ENCODE measurements around the gene CAMK1D. TPM values are rescaled to one million over a fixed set of nuclear protein-coding genes. Genes with fewer than 3 reads are reported as not detected.
"Not testable (repeated sequence)": the region's sequence is repeated elsewhere in the genome, so short reads cannot be mapped to it uniquely, and the experiment has no call there.

The CAMK1D gene
- total RNA-seq, 1 donor from 2014 or later = 0.64 TPM

GRCh38 chr10:12427276-12427675 is 77.9 kb downstream of the CAMK1D start:
- DNase-seq (ENCODE audit: low read depth in 2 of 2) = no peak

DNA sequence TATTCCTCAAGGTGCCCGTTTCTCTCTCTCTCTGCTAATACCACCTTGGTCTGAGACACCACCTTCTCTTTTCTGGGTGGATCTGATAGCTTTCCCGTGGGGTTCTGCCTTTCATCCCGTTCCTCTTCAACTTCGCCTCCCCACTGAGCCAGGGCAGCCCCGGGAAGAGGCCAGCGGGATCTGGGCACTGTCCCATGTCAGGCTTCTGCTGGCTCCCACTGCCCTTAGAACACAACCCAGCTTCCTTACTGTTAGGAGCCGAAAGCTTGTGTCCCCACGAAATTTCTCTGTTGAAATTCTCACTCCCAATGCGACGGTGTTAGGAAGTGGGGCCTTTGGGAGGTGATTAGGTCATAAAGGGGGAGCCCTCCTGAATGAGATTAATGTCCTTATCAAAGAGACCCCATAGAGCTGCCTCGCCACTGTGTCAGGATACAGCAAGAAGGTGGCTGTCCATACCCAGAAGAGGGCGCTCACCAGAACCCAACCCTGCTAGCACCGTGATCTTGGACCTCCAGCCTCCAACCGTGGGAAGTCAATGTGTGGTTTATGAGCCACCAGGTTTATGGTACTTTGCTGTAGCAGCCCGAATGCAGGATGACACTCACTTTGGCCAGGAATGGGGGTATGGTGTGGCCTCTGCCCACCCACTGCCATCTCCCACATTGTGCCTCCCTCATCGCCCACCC is 79.2 kb downstream of the CAMK1D start:
- no peak for DNase-seq (ENCODE audit: low read depth in 2 of 2)

GRCh38 chr10:12430406-12430982 is 81.1 kb downstream of the CAMK1D start:
- no peak for DNase-seq (ENCODE audit: low read depth in 2 of 2)

DNA sequence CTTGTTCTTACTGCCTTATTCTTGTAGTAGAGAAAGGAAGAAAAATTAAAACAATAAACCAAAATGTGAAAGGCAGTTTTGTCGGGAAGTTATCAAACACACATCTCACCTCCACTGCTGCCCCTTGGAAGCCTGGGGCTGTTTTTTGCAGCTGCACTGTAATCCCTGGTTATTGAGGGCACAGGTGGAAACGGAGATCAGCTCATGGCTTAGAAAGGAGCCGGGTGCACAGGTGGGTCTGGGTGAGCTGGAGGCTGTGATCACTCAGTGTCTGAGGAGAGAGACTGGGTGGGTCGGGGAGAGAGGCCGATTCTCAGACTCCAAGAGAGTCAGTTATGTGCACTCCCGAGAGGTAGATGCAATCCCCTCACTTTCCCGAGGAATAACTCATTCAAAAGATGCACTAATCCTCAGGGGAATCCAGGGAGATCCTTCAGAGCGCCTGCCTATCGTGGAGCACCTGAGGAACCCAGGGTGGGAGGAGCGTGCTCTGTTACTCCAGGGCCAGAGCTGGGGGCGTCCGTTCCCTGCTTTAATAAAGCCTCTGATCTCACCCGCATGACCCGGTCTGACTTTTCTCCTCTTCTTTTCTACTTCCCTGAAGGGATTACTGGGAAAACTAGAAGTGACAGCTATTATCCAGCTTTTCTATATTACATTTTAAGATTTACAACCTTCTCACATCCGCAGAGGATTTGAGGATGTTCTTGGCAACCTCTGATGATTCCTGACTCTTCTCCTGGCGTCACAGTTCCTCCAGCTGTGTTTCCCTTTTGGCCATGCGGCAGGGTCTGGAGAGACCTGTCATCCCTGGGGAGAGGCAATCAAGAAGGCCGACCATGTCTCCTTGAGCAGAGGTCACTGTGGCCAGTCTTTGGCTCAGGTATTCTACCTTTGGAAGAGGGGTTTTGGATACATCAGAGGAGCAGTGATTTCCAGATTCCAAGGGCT is 82.1 kb downstream of the CAMK1D start:
- DNase-seq (ENCODE audit: low read depth in 2 of 2) = no peak

GRCh38 chr10:12432402-12433189 is 83.2 kb downstream of the CAMK1D start:
- no peak for DNase-seq (ENCODE audit: low read depth in 2 of 2)

- no peak for DNase-seq (ENCODE audit: low read depth in 2 of 2)
Measured at GRCh38 chr10:12434277-12434676, 84.9 kb downstream of the CAMK1D start.

- not testable (repeated sequence) for DNase-seq (ENCODE audit: low read depth in 2 of 2)
Measured at GRCh38 chr10:12434677-12435076, 85.3 kb downstream of the CAMK1D start.

- DNase-seq (ENCODE audit: low read depth in 2 of 2) = no peak
Measured at GRCh38 chr10:12435348-12435747, 86.0 kb downstream of the CAMK1D start.

GRCh38 chr10:12438919-12439692 is 89.8 kb downstream of the CAMK1D start:
- DNase-seq (ENCODE audit: low read depth in 2 of 2) = no peak

DNA sequence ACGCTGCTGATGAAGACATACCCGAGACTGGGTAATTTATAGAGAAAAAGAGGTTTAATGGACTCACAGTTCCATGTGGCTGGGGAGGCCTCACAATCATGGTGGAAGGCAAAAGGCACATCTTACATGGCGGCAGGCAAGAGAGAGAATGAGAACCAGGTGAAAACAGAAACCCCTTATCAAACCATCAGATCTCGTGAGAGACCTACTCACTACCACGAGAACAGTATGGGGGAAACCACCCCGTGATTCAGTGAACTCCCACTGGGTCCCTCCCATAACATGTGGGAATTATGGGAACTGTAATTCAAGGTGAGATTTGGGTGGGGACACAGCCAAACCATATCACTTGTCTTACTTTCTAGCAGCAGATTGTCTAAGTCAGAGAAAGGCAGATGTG is 90.4 kb downstream of the CAMK1D start:
- DNase-seq (ENCODE audit: low read depth in 2 of 2) = not testable (repeated sequence)

DNA sequence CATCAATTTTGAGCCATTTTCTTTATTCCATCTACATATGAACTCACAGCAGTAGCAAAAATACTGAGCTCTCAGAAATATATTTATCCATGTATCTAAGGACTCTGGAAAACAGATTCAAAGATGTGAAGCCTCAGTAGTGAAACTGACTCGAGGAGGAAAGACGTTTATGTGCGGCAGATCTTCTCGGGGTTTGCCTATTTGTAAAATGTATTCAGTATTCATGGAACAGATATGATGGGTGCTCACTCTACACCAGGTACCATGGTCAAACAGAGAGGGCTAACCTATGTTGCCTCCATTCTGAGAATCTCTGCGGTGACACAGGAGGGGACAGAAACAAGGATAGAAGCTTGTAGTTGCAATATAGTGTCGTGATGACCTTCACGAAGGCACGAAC is 93.7 kb downstream of the CAMK1D start:
- DNase-seq (ENCODE audit: low read depth in 2 of 2) = no peak

DNA sequence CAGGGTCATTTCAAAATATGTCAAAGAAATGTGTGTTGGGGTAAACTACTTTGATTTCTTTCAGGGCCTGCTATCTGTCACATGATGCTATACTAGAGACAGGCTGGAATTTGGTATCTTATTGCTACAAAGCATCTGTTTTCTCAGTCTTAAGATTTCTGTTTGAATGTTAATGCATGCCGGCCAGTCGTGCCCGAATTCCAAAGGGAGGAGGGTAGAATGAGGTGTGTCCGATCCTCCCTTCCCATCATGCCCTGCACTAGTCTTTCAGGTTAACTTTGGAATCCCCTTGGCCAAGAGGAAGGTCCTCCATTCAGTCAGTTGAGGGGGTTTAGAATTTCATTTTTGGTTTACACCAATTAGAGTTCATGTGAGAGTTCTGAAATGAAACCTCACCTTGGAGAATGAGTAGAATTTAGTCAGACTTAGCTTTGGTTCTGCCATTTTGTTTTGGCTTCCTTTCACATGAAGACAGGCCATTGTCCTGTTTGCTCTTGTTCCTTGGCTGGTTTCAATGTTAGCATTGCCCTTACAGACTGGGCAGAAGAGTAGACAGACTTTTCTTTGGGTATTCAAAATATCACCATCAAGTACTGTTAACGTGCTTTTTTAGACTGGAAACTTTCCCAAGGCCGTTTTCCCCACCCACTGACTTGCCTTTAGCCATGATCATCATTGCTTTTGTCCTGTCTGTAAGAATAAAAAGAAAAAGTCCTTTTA is 95.8 kb downstream of the CAMK1D start:
- no peak for DNase-seq (ENCODE audit: low read depth in 2 of 2)

DNA sequence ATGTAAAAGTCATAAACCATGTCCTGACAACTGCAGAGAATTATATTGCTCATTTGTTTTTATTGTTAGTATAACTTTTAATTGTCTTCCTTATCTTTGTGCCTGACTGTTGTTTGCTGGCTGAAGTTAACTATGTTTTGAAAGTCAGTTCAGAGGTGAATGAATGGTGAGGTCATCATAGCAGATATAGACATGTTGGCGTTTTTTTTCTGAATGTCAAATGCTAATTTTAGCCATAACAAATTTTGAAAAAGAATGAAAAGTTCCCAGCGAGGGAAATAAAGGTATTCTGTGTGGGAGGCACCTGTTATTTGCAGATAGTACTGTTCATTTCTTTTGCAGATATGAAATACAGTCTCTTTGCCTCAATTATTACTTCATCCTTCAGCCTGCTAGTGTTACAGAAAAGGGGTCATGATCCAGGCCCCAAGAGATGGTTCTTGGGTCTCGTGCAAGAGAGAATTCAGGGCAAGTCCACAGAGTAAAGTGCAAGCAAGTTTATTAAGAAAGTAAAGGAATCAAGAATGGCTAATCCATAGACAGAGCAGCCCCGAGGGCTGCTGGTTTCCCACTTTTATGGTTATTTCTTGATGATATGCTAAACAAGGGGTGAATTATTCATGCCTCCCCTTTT is 96.5 kb downstream of the CAMK1D start:
- peak; percentile 31 to 44 for DNase-seq (ENCODE audit: low read depth in 2 of 2)

GRCh38 chr10:12448340-12448728 is 99.0 kb downstream of the CAMK1D start:
- DNase-seq (ENCODE audit: low read depth in 2 of 2) = no peak

DNA sequence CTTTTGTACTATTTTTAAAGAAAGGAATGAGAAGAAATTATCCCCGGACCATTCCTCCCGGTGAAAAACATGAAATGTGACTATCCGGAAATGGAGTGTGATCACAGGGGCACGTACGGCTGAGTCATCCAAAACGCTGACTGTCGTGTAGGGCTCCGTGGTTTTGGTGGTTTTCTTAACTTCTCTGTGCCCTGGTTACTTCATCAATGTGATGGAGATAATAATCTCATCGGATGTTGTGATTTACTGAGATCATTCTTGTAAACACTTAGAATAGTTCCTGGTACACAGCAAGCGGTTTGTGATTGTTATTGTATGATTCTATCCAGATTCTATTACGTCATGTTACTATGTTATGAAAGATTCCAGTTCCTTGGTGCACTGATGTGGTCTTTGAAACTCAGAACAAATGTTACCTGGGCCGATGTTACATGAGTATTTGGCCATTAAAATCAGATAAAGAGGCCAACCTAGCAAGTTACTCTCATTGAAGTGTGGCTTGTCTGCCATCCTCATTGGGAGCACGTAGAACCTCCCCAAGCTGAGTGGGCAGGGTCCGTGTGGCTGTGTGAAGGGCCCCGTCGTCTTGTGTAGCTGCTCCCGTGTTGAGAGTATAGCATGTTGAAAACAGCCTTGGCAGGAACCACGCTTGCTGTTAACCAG is 99.5 kb downstream of the CAMK1D start:
- DNase-seq (ENCODE audit: low read depth in 2 of 2) = peak in 1 of 2 donors; percentile 46

DNA sequence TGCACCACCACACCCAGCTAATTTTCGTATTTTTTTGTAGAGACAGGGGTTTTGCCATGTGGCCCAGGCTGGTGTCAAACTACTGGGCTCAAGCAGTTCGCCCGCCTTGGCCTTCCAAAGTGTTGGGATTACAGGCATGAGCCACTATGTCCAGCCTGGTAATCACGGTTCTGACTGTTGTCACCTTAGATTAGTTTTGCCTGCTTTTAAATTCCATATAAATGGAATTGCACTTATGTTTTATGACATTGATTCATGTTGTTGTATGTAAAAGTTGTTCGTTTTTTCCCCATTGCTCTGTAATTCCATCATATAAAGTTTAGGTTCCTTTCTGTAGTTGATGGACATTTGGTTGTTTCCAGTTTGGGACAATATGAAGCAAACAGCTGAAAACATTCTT is 106.0 kb downstream of the CAMK1D start:
- no peak for DNase-seq (ENCODE audit: low read depth in 2 of 2)

DNA sequence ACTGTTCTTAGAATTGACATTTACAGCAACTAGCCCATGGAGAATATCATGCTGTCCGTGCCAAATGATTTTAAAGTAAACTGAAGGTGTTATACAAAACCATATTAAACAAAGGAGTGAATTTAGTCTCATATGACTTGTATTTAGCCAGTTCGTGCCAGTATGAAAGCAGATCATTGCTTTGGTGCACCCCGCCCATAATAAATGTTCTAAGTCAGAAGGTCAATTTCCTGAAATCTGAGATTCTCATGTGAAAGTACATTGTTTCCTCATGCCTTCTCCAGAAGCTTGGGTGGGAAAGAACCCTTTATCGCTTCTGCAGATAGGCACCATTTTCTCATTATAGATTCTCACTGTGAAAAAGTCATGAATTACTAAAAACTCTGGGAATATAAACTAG is 106.4 kb downstream of the CAMK1D start:
- DNase-seq (ENCODE audit: low read depth in 2 of 2) = peak in 1 of 2 donors; percentile 66

- no peak for DNase-seq (ENCODE audit: low read depth in 2 of 2)
Measured at GRCh38 chr10:12459340-12459739, 110.0 kb downstream of the CAMK1D start.

DNA sequence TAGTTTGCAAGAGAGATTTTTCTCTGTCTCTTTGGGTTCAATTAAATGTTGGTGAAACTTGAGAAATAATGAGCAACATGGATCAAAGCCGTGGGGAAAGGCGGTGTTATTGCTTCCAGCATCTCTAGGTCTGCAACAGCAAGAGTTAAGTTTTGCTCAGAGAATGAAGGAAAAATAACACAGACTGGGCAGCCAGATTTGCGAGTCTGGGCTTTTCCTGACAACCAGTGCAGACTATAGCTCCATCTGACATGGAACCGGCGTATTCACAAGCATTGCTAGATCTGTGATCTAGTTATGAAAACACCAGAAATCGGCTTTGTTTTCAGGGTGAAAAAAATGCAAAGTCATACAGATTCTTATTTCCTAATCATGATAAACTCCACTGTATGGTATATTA is 110.4 kb downstream of the CAMK1D start:
- DNase-seq (ENCODE audit: low read depth in 2 of 2) = no peak
